ENCODE measurements around the gene SHANK1. TPM values are rescaled to one million over a fixed set of nuclear protein-coding genes. Genes with fewer than 3 reads are reported as not detected.
A peak's percentile ranks its signal among the peaks of the same experiment; 100 is the strongest.

Gene SHANK1
- total RNA-seq, 4 donors from 2014 or later, result 0.06 TPM; not detected in 3

DNA sequence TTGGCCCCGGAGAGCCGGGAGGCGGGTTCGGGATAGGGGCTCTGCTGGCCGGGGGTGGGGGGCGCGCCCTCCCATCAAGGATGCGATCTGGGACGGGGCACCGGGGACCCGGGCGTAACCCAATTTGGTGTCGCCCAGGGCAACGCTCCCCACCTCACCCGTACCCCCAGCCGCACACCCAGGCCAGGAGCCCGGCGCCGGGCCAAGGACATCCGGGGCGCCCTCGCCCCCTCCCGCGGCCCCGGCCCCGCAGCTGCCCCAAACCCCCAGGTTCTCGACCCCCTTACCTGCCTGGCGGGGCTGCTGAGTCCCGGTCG lies 525 bp downstream of the SHANK1 start:
- TF ChIP-seq, protein P1, sequence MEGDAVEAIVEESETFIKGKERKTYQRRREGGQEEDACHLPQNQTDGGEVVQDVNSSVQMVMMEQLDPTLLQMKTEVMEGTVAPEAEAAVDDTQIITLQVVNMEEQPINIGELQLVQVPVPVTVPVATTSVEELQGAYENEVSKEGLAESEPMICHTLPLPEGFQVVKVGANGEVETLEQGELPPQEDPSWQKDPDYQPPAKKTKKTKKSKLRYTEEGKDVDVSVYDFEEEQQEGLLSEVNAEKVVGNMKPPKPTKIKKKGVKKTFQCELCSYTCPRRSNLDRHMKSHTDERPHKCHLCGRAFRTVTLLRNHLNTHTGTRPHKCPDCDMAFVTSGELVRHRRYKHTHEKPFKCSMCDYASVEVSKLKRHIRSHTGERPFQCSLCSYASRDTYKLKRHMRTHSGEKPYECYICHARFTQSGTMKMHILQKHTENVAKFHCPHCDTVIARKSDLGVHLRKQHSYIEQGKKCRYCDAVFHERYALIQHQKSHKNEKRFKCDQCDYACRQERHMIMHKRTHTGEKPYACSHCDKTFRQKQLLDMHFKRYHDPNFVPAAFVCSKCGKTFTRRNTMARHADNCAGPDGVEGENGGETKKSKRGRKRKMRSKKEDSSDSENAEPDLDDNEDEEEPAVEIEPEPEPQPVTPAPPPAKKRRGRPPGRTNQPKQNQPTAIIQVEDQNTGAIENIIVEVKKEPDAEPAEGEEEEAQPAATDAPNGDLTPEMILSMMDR (IDR thresholded peaks at IDR 0.05), result no peak
- no peak for TF ChIP-seq POLR2A (IDR thresholded peaks at IDR 0.05)
- H3K9me3 ChIP-seq, result no peaks in the 10 kb centered on the region
- H3K36me3 ChIP-seq, result no peaks in the 10 kb centered on the region
- no peak for DNase-seq
- H3K4me1 ChIP-seq, result peaks cover 15 to 60% (median 30%) of the 10 kb centered on the region in 3 donors
- intact Hi-C loops (cut with DNase I), result no loop called here
- WGBS, 2 donors, result 0% methylated on average over 1 of the region's 30 CpGs; no CpG with 5 or more reads in 1 of the 2 donors
- H3K4me3 ChIP-seq, result peak overlapping the region; percentile 8 to 61 (median 42)
- H3K27ac ChIP-seq, result no peak overlapping the region
- H3K27me3 ChIP-seq, result peaks cover 0 to 95% (median 11%) of the 10 kb centered on the region in 4 donors

DNA sequence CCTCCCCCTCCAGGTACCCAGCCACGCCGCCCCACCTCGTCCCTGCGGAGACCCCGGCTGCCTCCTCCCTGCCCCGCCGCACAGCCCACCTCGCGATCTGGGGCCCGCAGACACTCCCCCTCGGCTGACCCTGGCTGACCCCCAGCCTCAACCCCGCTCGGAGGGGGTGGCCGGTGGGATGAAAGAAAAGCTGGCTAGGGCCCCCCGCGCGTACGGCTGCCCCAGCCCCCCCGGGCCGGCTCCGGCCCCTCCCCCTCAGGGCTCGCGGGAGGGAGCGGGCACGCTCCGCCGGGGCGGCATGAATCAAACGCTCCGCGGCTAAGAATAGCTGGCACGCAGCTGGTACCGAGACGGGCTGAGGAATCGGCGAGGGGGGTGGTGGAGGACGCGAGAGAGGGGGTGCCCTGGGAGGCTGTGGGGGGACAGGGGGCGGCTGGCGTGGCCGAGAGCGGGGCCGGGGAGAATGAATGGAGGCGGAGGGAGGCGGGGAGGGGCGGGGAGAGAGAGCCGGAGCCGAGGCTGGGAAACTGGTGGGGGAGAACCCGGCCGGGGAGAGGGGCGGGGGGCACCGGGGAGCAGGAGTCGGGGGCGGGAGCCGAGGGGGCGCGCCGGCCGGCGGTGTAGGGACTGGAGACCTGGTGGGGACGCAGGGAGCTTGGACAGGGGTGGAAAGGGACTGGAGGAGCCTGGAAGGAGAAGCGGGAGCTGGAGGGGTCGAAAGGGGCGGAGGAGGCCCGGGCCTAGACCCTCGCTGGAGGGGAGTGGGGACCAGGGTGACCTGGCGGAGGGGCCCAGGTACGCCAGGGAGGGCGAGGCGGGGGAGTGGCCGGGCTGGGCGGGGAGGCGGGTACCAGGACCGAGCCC lies 1.1 kb downstream of the SHANK1 start:
- Histone ChIP-seq H3K4me1 (peaks cover 13 to 54% (median 24%) of the 10 kb centered on the region in 3 donors), H3K4me3 (peak overlapping the region; percentile 8 to 61 (median 42)), H3K36me3 (no peaks in the 10 kb centered on the region), H3K27ac (no peak overlapping the region), H3K27me3 (peaks cover 0 to 95% (median 11%) of the 10 kb centered on the region in 4 donors), H3K9me3 (no peaks in the 10 kb centered on the region)
- DNase-seq, result no peak
- TF ChIP-seq, protein P1 (IDR thresholded peaks at IDR 0.05), result no peak
- TF ChIP-seq POLR2A (IDR thresholded peaks at IDR 0.05), result no peak
- intact Hi-C loops (cut with DNase I), result no loop called here
- WGBS, 2 donors, result 0 to 3% methylated on average over 14 to 19 of the region's 74 CpGs

DNA sequence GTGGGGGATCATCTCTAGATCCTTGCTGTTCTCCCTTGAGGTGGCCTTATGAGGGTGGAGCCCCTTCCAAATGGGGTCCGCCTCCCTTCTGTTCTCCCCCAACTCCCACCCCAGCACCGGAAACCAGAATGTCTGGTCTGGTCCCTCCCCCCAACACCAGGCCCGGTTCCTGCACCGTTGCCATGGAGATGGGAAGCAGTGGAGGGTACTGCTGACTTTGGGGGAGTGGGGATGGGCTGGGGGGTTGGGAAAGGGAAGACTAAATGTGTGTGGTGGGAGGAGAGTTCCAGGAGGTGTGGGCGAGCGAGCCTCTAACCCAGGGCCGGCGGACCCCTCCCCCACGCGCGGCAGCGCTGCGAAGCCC lies 1.7 kb downstream of the SHANK1 start:
- Histone ChIP-seq H3K27ac (no peak overlapping the region), H3K9me3 (no peaks in the 10 kb centered on the region), H3K4me1 (peaks cover 13 to 48% (median 24%) of the 10 kb centered on the region in 3 donors), H3K27me3 (peaks cover 0 to 94% (median 11%) of the 10 kb centered on the region in 4 donors), H3K36me3 (no peaks in the 10 kb centered on the region), H3K4me3 (peak overlapping the region in 2 of 4 donors; percentile 48 to 61)
- 0% methylated on average over 1 of the region's 13 CpGs; no CpG with 5 or more reads in 1 of the 2 donors for WGBS, 2 donors
- DNase-seq, result no peak
- TF ChIP-seq, protein P1 (IDR thresholded peaks at IDR 0.05), result no peak
- no peak for TF ChIP-seq POLR2A (IDR thresholded peaks at IDR 0.05)
- intact Hi-C loops (cut with DNase I), result no loop called here

DNA sequence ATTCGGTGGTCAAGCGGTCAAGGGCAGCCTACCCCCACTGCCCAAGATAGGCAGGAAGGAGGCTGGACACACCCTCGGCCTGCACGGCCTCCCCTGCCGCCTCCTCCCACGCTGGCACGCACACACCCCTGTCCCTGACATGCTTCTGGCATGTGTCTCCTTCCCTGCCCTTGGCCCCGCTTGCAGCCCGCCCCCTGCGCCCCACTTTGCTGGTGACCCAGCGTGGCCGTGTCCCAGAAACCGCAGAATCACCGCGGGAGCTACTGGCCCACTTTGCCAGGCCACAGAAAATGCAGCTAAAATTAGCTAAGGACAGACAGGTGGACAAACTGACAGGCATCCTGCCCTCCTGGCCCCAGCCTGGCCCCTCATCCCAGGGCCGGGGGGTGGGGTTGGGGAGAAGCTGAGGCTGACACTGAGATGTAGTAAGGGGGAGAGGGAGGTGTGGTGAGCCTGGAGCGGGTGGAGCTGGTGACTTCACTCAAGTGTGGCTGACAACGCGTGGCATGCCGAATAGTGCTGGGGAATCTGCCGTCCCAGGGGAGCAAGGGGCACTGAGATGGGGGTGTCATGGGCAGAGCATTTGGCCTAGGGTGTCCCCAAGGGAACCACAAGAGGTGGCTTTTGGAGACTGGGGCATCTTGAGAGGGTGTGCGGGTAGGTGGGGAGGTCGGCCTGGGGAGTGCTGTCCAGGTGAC lies 2.4 kb downstream of the SHANK1 start:
- H3K27me3 ChIP-seq, result peaks cover 0 to 94% (median 11%) of the 10 kb centered on the region in 4 donors
- WGBS, 2 donors, result 56 to 63% methylated on average over 10 to 12 of the region's 23 CpGs
- intact Hi-C loops (cut with DNase I), result no loop called here

More for the DNA sequence above, 2.4 kb downstream of the SHANK1 start:
- H3K4me1 ChIP-seq, result peaks cover 13 to 42% (median 24%) of the 10 kb centered on the region in 3 donors
- no peak for DNase-seq
- no peaks in the 10 kb centered on the region for H3K36me3 ChIP-seq
- no peak overlapping the region for H3K4me3 ChIP-seq
- no peak overlapping the region for H3K27ac ChIP-seq
- H3K9me3 ChIP-seq, result no peaks in the 10 kb centered on the region
- TF ChIP-seq, protein P1 (IDR thresholded peaks at IDR 0.05), result no peak
- TF ChIP-seq POLR2A (IDR thresholded peaks at IDR 0.05), result no peak
